ENCODE measurements around the gene CLEC4F. TPM values are rescaled to one million over a fixed set of nuclear protein-coding genes. Genes with fewer than 3 reads are reported as not detected.

The CLEC4F gene
- total RNA-seq, 2 experiments from 2014 or later = not detected

DNA sequence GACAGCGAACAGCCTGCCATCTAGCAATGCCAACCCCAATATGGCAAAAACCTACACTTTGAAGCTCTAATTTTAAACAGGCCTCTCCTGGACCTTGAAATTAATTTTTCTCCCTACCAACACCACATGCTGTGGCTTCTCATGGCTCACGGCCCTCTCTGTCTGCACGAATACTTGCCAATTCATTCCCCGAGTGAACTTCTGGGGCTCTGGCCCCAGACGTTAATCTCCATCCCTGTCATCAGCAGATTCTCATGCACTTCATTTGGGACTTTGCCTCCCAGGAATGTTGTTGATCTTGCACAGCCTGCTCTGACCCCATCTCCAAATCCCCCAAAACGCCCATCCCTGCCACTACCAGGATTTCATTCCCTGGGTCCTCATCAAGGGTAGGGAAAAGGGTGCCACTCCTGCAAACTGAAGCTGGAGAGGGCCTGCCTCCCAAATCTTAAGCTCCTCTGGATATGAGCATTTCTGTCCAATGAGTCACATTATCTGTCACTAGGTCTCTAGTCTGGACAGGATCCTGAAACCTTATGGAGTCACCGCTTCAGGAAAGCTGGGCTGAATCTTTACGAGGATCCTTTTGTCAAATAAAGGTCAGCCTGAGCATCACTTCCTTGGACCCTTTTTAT, 40.4 kb downstream of the CLEC4F start:
- H3K36me3 Mint-ChIP-seq (ENCODE audit: low read depth) = no peaks in the 10 kb centered on the region
- ATAC-seq (no peak), DNase-seq (no peak)
- intact Hi-C loops (cut with micrococcal nuclease) = no loop called here
- POLR2A ChIA-PET = interaction anchor here (1.1 to 1.4 kb wide), 2 partner anchors 12 to 33 kb away, joined by 3 to 4 read pairs; partner anchors contain the start of gene ADD2
- H3K4me3 Mint-ChIP-seq = no peak overlapping the region
- CTCF ChIA-PET = interaction anchor here (0.7 to 3.4 kb wide), 5 partner anchors 9 to 166 kb away, joined by 3 to 16 read pairs (median 3); partner anchors contain the start of genes ADD2 and FIGLA
- no peak overlapping the region for H3K27ac Mint-ChIP-seq
- TF ChIP-seq, protein P1, sequence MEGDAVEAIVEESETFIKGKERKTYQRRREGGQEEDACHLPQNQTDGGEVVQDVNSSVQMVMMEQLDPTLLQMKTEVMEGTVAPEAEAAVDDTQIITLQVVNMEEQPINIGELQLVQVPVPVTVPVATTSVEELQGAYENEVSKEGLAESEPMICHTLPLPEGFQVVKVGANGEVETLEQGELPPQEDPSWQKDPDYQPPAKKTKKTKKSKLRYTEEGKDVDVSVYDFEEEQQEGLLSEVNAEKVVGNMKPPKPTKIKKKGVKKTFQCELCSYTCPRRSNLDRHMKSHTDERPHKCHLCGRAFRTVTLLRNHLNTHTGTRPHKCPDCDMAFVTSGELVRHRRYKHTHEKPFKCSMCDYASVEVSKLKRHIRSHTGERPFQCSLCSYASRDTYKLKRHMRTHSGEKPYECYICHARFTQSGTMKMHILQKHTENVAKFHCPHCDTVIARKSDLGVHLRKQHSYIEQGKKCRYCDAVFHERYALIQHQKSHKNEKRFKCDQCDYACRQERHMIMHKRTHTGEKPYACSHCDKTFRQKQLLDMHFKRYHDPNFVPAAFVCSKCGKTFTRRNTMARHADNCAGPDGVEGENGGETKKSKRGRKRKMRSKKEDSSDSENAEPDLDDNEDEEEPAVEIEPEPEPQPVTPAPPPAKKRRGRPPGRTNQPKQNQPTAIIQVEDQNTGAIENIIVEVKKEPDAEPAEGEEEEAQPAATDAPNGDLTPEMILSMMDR (IDR thresholded peaks at IDR 0.05) = no peak
- H3K9me3 Mint-ChIP-seq = no peaks in the 10 kb centered on the region
- peaks cover 9% of the 10 kb centered on the region for H3K27me3 Mint-ChIP-seq
- peaks cover 1% of the 10 kb centered on the region for H3K4me1 Mint-ChIP-seq (ENCODE audit: low read depth)

DNA sequence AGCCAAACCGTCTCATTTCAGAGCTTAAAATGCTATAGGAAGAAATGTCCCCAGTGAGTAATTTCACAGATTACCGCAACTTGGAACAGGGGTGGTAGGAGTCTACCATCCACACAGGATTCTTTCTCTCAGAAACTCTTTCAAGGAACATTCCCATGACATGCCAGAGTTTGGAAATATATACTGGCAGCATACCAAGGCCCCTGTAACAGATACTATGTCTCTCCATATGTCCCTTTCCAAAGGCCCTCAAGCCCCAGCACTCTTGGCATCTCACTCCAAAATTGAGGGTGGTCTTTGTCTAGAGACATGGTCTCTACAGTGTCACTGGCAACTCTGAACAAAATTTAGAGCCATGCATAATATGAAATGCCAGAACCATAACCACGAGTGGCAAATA, 40.9 kb downstream of the CLEC4F start:
- ATAC-seq = no peak
- no peaks in the 10 kb centered on the region for H3K36me3 Mint-ChIP-seq (ENCODE audit: low read depth)
- H3K27me3 Mint-ChIP-seq = peaks cover 11% of the 10 kb centered on the region
- no peaks in the 10 kb centered on the region for H3K4me1 Mint-ChIP-seq (ENCODE audit: low read depth)
- POLR2A ChIA-PET = interaction anchor here (1.1 to 1.4 kb wide), 2 partner anchors 11 to 33 kb away, joined by 3 to 4 read pairs; partner anchors contain the start of gene ADD2
- no peak for DNase-seq
- H3K27ac Mint-ChIP-seq = no peak overlapping the region
- no peak overlapping the region for H3K4me3 Mint-ChIP-seq
- no peaks in the 10 kb centered on the region for H3K9me3 Mint-ChIP-seq
- TF ChIP-seq, protein P1 (IDR thresholded peaks at IDR 0.05) = no peak
- CTCF ChIA-PET = interaction anchor here (0.7 to 3.4 kb wide), 5 partner anchors 10 to 167 kb away, joined by 3 to 16 read pairs (median 4); partner anchors contain the start of genes ADD2 and FIGLA
- intact Hi-C loops (cut with micrococcal nuclease) = no loop called here

DNA sequence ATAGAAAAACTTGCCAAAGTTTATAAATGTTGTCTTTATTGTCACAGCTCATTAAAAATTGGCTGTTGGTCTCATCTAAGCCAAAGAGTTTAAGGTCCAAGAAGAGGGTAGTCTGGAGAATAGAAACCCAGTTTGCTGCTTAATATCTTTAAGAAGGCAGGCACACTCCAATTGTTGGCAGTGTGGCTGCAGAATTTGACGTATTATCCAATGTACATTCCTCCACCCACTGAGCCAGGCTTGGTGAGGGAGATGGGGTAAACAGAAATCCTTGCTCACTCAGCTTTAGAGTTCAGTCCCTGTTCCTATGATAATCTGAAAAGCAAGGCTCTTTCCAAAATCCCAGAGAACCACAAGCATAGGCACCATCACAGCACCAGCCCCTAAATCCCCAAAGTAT, 41.7 kb downstream of the CLEC4F start:
- Mint-ChIP-seq H3K27me3 (peaks cover 18% of the 10 kb centered on the region), H3K27ac (no peak overlapping the region), H3K4me1 (ENCODE audit: low read depth) (no peaks in the 10 kb centered on the region), H3K9me3 (no peaks in the 10 kb centered on the region), H3K36me3 (ENCODE audit: low read depth) (no peaks in the 10 kb centered on the region), H3K4me3 (no peak overlapping the region)
- POLR2A ChIA-PET = interaction anchor here (1.1 kb wide), 1 partner anchor 34 kb away, joined by 3 read pairs; no protein-coding TSS in a partner anchor
- CTCF ChIA-PET = interaction anchor here (1.1 to 3.4 kb wide), 5 partner anchors 10 to 142 kb away, joined by 3 to 16 read pairs (median 4); partner anchors contain the start of genes ADD2 and FIGLA
- intact Hi-C loops (cut with micrococcal nuclease) = no loop called here
- DNase-seq (no peak), ATAC-seq (no peak)
- TF ChIP-seq, protein P1 (IDR thresholded peaks at IDR 0.05) = no peak

DNA sequence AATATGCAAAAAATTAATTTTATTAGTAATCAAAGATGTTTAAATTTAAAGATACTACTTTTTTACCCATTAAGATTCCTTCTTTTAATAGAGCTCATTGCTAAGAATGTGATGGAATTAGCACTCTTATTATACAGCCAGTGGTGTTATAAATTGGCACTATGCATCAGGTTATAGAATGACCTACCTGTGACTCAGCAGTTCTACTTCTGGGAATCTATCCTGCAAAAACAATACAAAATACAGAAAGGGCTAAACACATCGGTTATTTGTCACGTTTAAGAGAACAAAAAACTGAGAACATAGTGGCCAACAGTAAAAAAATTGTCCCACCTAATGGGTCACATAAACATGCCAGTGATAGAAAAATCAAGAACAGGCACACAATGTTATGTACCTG, 42.9 kb downstream of the CLEC4F start:
- ChIA-PET POLR2A (no interaction called here), CTCF (interaction anchor here (3.4 kb wide), 1 partner anchor 9 kb away, joined by 16 read pairs; the partner anchor contains the start of gene ADD2)
- Mint-ChIP-seq H3K9me3 (no peaks in the 10 kb centered on the region), H3K27me3 (peaks cover 26% of the 10 kb centered on the region), H3K4me3 (no peak overlapping the region), H3K4me1 (ENCODE audit: low read depth) (no peaks in the 10 kb centered on the region), H3K27ac (no peak overlapping the region), H3K36me3 (ENCODE audit: low read depth) (no peaks in the 10 kb centered on the region)
- no peak for DNase-seq
- TF ChIP-seq, protein P1 (IDR thresholded peaks at IDR 0.05) = no peak
- intact Hi-C loops (cut with micrococcal nuclease) = no loop called here
- ATAC-seq = no peak

DNA sequence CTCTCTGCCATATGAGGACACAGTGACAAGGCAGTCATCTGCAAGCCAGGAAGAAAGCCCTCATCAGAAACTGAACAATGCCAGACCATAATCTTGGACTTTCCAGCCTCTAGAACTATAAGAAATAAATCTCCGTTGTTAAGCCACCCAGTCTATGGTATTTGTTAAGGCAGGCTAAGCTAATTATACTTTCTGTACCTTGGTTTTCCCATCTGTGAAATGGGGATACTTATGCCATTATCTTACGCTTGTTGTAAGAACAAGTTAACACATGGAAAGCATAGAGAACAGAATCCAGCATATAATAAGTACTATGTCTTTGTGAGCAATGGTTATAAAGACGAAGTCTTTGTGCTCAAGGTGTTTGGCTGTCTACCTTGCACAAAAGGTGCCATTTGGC, 44.1 kb downstream of the CLEC4F start:
- H3K27ac Mint-ChIP-seq = no peak overlapping the region
- peaks cover 26% of the 10 kb centered on the region for H3K27me3 Mint-ChIP-seq
- ATAC-seq (no peak), DNase-seq (no peak)
- CTCF ChIA-PET = interaction anchor here (1.5 to 3.4 kb wide), 3 partner anchors 8 to 135 kb away, joined by 3 to 16 read pairs (median 4); partner anchors contain the start of gene ADD2
- intact Hi-C loops (cut with micrococcal nuclease) = no loop called here
- no peak overlapping the region for H3K4me3 Mint-ChIP-seq
- no peaks in the 10 kb centered on the region for H3K36me3 Mint-ChIP-seq (ENCODE audit: low read depth)
- TF ChIP-seq, protein P1 (IDR thresholded peaks at IDR 0.05) = no peak
- POLR2A ChIA-PET = no interaction called here
- H3K4me1 Mint-ChIP-seq (ENCODE audit: low read depth) = no peaks in the 10 kb centered on the region
- no peaks in the 10 kb centered on the region for H3K9me3 Mint-ChIP-seq
